Mucosa of descending colon (tissue), 3 donors: ENCODE data around the gene ATP13A4. TPM values are rescaled to one million over a fixed set of nuclear protein-coding genes. Genes with fewer than 3 reads are reported as not detected.

Experiments used
- ATAC-seq: fragments of 200-7000 bp; cut with Tn5 transposase; one replicate; pipeline ENCODE4 v1.9.1; 2020; ENCODE audit warnings: mild to moderate bottlenecking, moderate library complexity
- DNase-seq, 3 donors: peaks; one replicate each; pipeline ENCODE4 v3.0.0-alpha.2; 2020
- H3K36me3 ChIP-seq: fragments of 200-600 bp; one replicate; pipeline ENCODE4 v1.8.0; 2021; ENCODE audit warnings: low read depth, mild to moderate bottlenecking
- H3K4me1 ChIP-seq: fragments of 200-600 bp; one replicate; pipeline ENCODE4 v1.8.0; 2021; ENCODE audit warnings: low read depth, mild to moderate bottlenecking
- H3K4me3 ChIP-seq: fragments of 200-600 bp; one replicate; pipeline ENCODE4 v1.8.0; 2021; ENCODE audit warnings: mild to moderate bottlenecking
- H3K9me3 ChIP-seq: fragments of 200-600 bp; one replicate; pipeline ENCODE4 v1.8.0; 2021; ENCODE audit warnings: mild to moderate bottlenecking
- CTCF ChIP-seq: fragments of 200-600 bp; IDR thresholded peaks from one replicate; pipeline ENCODE4 v1.8.0; 2022; ENCODE audit warnings: antibody characterized with exemption, mild to moderate bottlenecking
- intact Hi-C, 2 donors: fragments of 100-400 bp; cut with DNase I in 1 of 2; cut with micrococcal nuclease in 1 of 2; formaldehyde crosslinking; loops; one replicate each; pipeline versions ENCODE4 v1.11.0 to v1.11.1; 2022; cut with DNase I, micrococcal nuclease
- total RNA-seq, 3 donors: library from RNA; stranded (reverse); fragmentation: NEBNext Ultra II Directional in 2 of 3; extraction: Animal tissue kit (Norgen Biotek cat#: 25700) in 2 of 3; gene quantifications; one replicate each; pipeline versions ENCODE4 v1.2.1 to v1.2.4, GENCODE V29; 2021 to 2023
- donor health status: DM: no; HTN: no; CAD: no; lungs with moderate emphysema.
- donor health status: DM: no; HTN: no; CAD: no.
- donor health status: DM: no; HTN: yes; CAD: no.

ATP13A4 gene
- total RNA-seq, 3 donors from 2014 or later, result 7.3 to 33.6 (median 19.1) TPM

- TF ChIP-seq CTCF, result no peak
- Histone ChIP-seq H3K36me3 (no peaks in the 10 kb centered on the region), H3K4me3 (no peak overlapping the region), H3K4me1 (peaks cover 4% of the 10 kb centered on the region), H3K9me3 (no peaks in the 10 kb centered on the region)
- peak; percentile 76 for ATAC-seq
- DNase-seq, result peak in 2 of 3 donors; percentile 48 to 86
- intact Hi-C loops, result no loop called here
Measured at GRCh38 chr3:193556841-193557240, 2.1 kb upstream of the ATP13A4 start.

GRCh38 chr3:193553586-193553985 is 1.1 kb downstream of the ATP13A4 start:
- Histone ChIP-seq H3K36me3 (no peaks in the 10 kb centered on the region), H3K4me1 (peaks cover 4% of the 10 kb centered on the region), H3K4me3 (no peak overlapping the region), H3K9me3 (no peaks in the 10 kb centered on the region)
- intact Hi-C loops, result no loop called here
- DNase-seq (no peak), ATAC-seq (no peak)
- no peak for TF ChIP-seq CTCF

GRCh38 chr3:193552923-193553322 is 1.8 kb downstream of the ATP13A4 start:
- TF ChIP-seq CTCF, result no peak
- ATAC-seq (no peak), DNase-seq (no peak)
- no peaks in the 10 kb centered on the region for H3K36me3 ChIP-seq
- H3K9me3 ChIP-seq, result no peaks in the 10 kb centered on the region
- peaks cover 4% of the 10 kb centered on the region for H3K4me1 ChIP-seq
- no peak overlapping the region for H3K4me3 ChIP-seq
- intact Hi-C loops, result no loop called here

- Histone ChIP-seq H3K36me3 (no peaks in the 10 kb centered on the region), H3K9me3 (peaks cover 11% of the 10 kb centered on the region), H3K4me3 (no peak overlapping the region), H3K4me1 (no peaks in the 10 kb centered on the region)
- TF ChIP-seq CTCF, result no peak
- ATAC-seq (no peak), DNase-seq (no peak)
- intact Hi-C loops, result no loop called here
Measured at GRCh38 chr3:193548406-193548805, 6.3 kb downstream of the ATP13A4 start.

GRCh38 chr3:193546129-193546528 is 8.6 kb downstream of the ATP13A4 start:
- H3K4me3 ChIP-seq, result no peak overlapping the region
- H3K36me3 ChIP-seq, result no peaks in the 10 kb centered on the region
- no peaks in the 10 kb centered on the region for H3K4me1 ChIP-seq
- no peak for TF ChIP-seq CTCF
- no peak for DNase-seq
- intact Hi-C loops, result no loop called here
- no peak for ATAC-seq
- peaks cover 11% of the 10 kb centered on the region for H3K9me3 ChIP-seq

- intact Hi-C loops, result no loop called here
- TF ChIP-seq CTCF, result no peak
- ATAC-seq (no peak), DNase-seq (no peak)
- Histone ChIP-seq H3K36me3 (no peaks in the 10 kb centered on the region), H3K4me3 (no peak overlapping the region), H3K4me1 (no peaks in the 10 kb centered on the region), H3K9me3 (peaks cover 11% of the 10 kb centered on the region)
Measured at GRCh38 chr3:193545304-193545703, 9.4 kb downstream of the ATP13A4 start.
